Left lung (tissue), 10 donors: ENCODE results near the gene DNAAF9. TPM values are rescaled to one million over a fixed set of nuclear protein-coding genes. Genes with fewer than 3 reads are reported as not detected.

Experiments used
- ATAC-seq: fragments of 200-7000 bp; cut with Tn5 transposase; one replicate; pipeline ENCODE4 v1.9.1; 2020; ENCODE audit warnings: moderate library complexity
- DNase-seq, 4 donors: peaks; one replicate each; pipeline ENCODE4 v3.0.0-alpha.2; 2013 to 2020
- H3K27ac ChIP-seq, 2 donors: fragments of 200-600 bp; sonication (generic) in 1 of 2; one replicate each; pipeline versions ENCODE4 v1.5.0 to v1.8.0; 2020 to 2021
- H3K27me3 ChIP-seq, 2 donors: fragments of 200-600 bp; sonication (generic) in 1 of 2; one replicate each; pipeline versions ENCODE4 v1.5.0 to v1.8.0; 2020 to 2021
- H3K36me3 ChIP-seq, 2 donors: fragments of 200-600 bp; sonication (generic) in 1 of 2; one replicate each; pipeline versions ENCODE4 v1.5.0 to v1.8.0; 2020 to 2021
- H3K4me1 ChIP-seq, 2 donors: fragments of 200-600 bp; one replicate each; pipeline ENCODE4 v1.8.0; 2021
- H3K4me3 ChIP-seq, 2 donors: fragments of 200-600 bp; sonication (generic) in 1 of 2; one replicate each; pipeline versions ENCODE4 v1.5.0 to v1.8.0; 2020 to 2021; ENCODE audit warnings: mild to moderate bottlenecking in 1 of 2
- H3K9me3 ChIP-seq, 2 donors: fragments of 200-600 bp; sonication (generic) in 1 of 2; one replicate each; pipeline versions ENCODE4 v1.5.0 to v1.8.0; 2020 to 2021
- intact Hi-C, 2 donors: fragments of 100-400 bp; cut with DNase I; formaldehyde crosslinking; loops; one replicate each; pipeline versions ENCODE4 v1.11.2 to v1.14.2; 2022
- polyA plus RNA-seq, 6 donors: library from polyadenylated mRNA; unstranded; fragments of 120-200 nt; gene quantifications; one replicate each; pipeline ENCODE4 v1.2.1, GENCODE V29; 2013; ENCODE audit not compliant: insufficient read length in 6 of 6
- total RNA-seq, 2 donors: library from RNA; stranded (reverse); fragmentation: NEBNext Ultra II Directional; extraction: Animal tissue kit (Norgen Biotek cat#: 25700); gene quantifications; one replicate each; pipeline ENCODE4 v1.2.1, GENCODE V29; 2021
- TF ChIP-seq, protein P1 (sequence below), 2 donors: fragments of 200-600 bp; sonication (generic) in 1 of 2; IDR thresholded peaks; one replicate each; pipeline versions ENCODE4 v1.5.0 to v1.8.0; 2021; ENCODE audit warnings: antibody characterized with exemption in 2 of 2
- donor health status: DM: no; HTN: yes; CAD: no.
- donor health status: DM: no; HTN: no; CAD: no.

Gene DNAAF9
- total and polyA plus RNA-seq, 8 donors: 16.9 to 26.3 (median 25.0) TPM

DNA sequence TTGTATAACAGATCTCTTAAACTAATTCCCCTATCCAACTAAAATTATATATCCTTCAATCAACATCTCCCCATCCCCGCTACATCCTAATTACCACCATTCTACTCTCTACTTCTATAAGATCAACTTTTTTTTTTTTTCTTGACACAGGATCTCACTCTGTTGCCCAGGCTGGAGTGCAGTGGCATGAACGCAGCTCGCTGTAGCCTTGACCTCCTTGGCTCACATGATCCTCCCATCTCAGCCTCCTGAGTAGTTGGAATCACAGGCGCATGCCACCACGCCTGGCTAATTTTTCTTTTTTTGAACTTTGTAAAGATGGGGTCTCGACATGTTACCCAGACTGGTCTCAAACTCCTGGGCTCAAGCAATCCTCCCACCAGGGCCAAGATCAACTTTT, 5.0 kb downstream of the DNAAF9 start:
- no peak for ATAC-seq
- Histone ChIP-seq H3K27ac (no peak overlapping the region), H3K4me3 (no peak overlapping the region), H3K4me1 (peaks cover 4 to 17% of the 10 kb centered on the region in 2 donors), H3K9me3 (no peaks in the 10 kb centered on the region), H3K27me3 (no peaks in the 10 kb centered on the region), H3K36me3 (no peaks in the 10 kb centered on the region)
- intact Hi-C loops: no loop called here
- DNase-seq: no peak
- TF ChIP-seq, protein P1, sequence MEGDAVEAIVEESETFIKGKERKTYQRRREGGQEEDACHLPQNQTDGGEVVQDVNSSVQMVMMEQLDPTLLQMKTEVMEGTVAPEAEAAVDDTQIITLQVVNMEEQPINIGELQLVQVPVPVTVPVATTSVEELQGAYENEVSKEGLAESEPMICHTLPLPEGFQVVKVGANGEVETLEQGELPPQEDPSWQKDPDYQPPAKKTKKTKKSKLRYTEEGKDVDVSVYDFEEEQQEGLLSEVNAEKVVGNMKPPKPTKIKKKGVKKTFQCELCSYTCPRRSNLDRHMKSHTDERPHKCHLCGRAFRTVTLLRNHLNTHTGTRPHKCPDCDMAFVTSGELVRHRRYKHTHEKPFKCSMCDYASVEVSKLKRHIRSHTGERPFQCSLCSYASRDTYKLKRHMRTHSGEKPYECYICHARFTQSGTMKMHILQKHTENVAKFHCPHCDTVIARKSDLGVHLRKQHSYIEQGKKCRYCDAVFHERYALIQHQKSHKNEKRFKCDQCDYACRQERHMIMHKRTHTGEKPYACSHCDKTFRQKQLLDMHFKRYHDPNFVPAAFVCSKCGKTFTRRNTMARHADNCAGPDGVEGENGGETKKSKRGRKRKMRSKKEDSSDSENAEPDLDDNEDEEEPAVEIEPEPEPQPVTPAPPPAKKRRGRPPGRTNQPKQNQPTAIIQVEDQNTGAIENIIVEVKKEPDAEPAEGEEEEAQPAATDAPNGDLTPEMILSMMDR (IDR thresholded peaks at IDR 0.05): no peak

DNA sequence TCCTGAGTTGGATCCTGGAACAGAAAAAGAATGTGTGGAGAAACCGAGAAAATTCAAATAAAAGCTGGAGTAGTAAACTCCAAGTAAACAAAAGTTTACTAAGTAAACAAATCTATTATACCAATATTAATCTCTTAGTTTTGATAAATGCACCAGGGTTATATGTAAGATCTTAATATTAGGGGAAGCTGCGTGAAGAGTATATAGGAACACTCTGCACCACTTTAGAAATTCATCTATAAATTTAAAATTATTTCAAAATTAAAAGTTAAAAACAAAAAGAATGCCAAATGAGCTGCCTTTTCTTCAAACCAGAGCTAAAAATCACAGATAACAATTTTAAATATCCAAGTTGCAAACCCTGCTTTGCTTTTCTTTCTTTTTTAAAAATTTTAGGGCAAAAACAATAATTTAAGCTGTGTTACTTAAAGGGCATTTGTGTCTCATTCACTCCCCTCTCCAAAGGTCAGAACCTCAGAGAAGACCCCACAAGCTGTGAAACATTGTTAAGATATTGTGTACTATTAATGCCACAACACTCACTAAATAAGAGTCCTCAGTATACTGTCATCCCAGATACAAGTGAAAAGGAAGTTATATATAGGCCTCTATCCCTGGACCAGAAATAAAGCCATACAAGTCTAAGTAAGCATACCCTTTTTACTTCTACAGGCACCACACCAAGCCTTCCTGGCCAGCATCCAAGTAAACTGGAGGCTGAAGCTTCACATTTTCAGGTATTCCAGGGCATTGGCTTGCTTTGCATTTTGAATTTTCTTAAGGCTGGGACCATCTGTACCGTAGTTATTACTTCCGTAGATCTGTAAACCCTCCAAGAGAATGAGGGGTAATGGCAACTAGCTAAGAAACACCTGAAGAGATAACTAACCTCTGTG, 7.0 kb downstream of the DNAAF9 start:
- TF ChIP-seq, protein P1 (IDR thresholded peaks at IDR 0.05): no peak
- intact Hi-C loops: no loop called here
- Histone ChIP-seq H3K36me3 (no peaks in the 10 kb centered on the region), H3K4me3 (no peak overlapping the region), H3K27ac (no peak overlapping the region), H3K9me3 (peaks cover 0 to 5% of the 10 kb centered on the region in 2 donors), H3K4me1 (peaks cover 0 to 4% of the 10 kb centered on the region in 2 donors), H3K27me3 (no peaks in the 10 kb centered on the region)
- no peak for ATAC-seq
- no peak for DNase-seq

DNA sequence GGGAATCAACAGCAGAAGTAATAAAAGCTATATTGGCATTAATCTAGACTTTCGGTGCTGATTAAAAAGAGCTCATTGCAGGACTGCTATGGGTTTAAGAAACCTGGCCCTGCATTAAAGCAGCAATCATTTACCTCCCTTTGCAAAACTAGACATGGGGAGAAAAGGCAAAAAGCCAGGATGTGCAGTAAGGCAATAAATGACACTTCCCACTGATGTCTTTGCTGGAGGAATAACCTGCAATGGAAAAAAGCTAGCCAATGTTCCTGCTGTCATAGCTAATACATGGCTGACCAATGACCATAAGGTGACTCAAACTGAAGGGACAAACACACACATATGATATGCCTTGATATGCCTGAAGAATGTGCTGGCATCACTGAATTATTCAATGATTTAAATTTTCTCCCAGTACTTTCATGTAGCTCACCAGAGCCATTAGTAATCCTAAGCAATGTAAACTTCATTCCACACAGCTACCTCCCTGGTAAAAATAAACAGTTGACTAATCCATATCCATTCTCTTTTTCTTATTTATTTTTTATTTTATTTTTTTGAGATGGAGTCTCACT, 8.7 kb downstream of the DNAAF9 start:
- Histone ChIP-seq H3K4me1 (no peaks in the 10 kb centered on the region), H3K4me3 (no peak overlapping the region), H3K36me3 (no peaks in the 10 kb centered on the region), H3K27me3 (no peaks in the 10 kb centered on the region), H3K9me3 (peaks cover 0 to 5% of the 10 kb centered on the region in 2 donors), H3K27ac (no peak overlapping the region)
- DNase-seq (no peak), ATAC-seq (no peak)
- TF ChIP-seq, protein P1 (IDR thresholded peaks at IDR 0.05): no peak
- intact Hi-C loops: no loop called here

DNA sequence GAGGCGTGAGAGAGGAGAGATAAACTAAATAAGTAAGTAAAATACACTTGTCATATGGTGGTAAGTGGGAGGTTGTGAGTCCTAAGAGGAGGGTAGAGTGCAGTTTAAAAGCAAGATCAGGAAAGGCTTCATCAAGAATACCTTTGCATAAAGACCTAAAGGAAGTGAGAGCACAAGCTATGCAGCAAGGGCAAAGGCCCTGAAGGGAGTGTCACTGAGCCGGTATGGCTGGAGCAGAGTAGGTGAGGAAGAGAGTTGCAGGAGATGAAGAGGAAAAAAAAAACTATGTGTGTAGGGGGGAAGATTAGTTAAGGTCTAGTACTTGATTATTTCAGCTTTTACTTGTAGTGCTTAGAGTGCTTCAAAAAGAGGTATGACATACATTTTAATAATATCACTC, 11.0 kb downstream of the DNAAF9 start:
- no peaks in the 10 kb centered on the region for H3K36me3 ChIP-seq
- TF ChIP-seq, protein P1 (IDR thresholded peaks at IDR 0.05): no peak
- H3K27me3 ChIP-seq: no peaks in the 10 kb centered on the region
- DNase-seq (no peak), ATAC-seq (no peak)
- intact Hi-C loops: no loop called here
- H3K4me3 ChIP-seq: no peak overlapping the region
- no peaks in the 10 kb centered on the region for H3K4me1 ChIP-seq
- H3K27ac ChIP-seq: no peak overlapping the region
- peaks cover 0 to 5% of the 10 kb centered on the region in 2 donors for H3K9me3 ChIP-seq

DNA sequence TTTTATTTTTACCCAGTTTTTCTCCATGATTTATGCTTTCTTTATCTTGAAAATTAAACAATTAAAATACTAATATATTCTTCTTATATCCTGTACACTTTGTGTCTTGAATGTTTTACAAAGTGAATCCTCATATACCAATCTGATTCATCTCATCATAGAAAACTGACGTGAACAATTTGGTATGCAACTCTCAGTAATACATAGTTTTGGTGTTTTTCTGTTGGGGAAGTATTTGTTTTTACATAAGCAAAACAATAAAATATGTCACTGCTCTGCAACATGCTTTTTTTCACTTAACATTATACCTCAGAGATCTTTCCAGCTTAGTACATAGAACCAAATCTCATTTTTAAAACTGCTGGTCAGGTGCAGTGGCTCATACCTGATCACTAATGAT, 14.7 kb downstream of the DNAAF9 start:
- Histone ChIP-seq H3K27me3 (no peaks in the 10 kb centered on the region), H3K36me3 (no peaks in the 10 kb centered on the region), H3K9me3 (peaks cover 0 to 8% of the 10 kb centered on the region in 2 donors), H3K4me3 (no peak overlapping the region), H3K27ac (no peak overlapping the region), H3K4me1 (peaks cover 0 to 5% of the 10 kb centered on the region in 2 donors)
- no peak for ATAC-seq
- intact Hi-C loops: no loop called here
- no peak for DNase-seq
- TF ChIP-seq, protein P1 (IDR thresholded peaks at IDR 0.05): no peak
